BJ (cell line): ENCODE data around the gene KCNIP4. TPM values are rescaled to one million over a fixed set of nuclear protein-coding genes. Genes with fewer than 3 reads are reported as not detected.

Experiments used
- CTCF ChIA-PET: fragments of 350-600 bp; formaldehyde crosslinking; extraction: SDS; loops from one replicate; lab custom pipeline; 2021; ENCODE audit warnings: antibody characterized with exemption, inconsistent platforms; lab: Yijun Ruan, JAX
- POLR2A ChIA-PET: fragments of 300-600 bp; sonication (Branson Sonifier 250); formaldehyde crosslinking; extraction: SDS; loops from one replicate; lab custom pipeline; 2021; ENCODE audit warnings: antibody characterized with exemption; lab: Charles Lee
- DNase-seq: peaks from one replicate; pipeline ENCODE4 v3.0.0-alpha.2; 2011; ENCODE audit warnings: low read depth
- H3K27me3 ChIP-seq: 2 replicates; pipeline ENCODE4 v1.6.0; 2011; ENCODE audit warnings: low read length; ENCODE audit not compliant: control insufficient read depth, insufficient read depth
- H3K36me3 ChIP-seq: 2 replicates; pipeline ENCODE4 v1.5.1; 2011; ENCODE audit warnings: low read length; ENCODE audit not compliant: control insufficient read depth, insufficient read depth
- H3K4me3 ChIP-seq: 2 replicates; pipeline ENCODE4 v1.5.1; 2011; ENCODE audit warnings: low read depth, mild to moderate bottlenecking, control low read depth, low read length
- CTCF ChIP-seq: IDR thresholded peaks from 2 replicates; pipeline ENCODE4 v1.5.1; 2011; ENCODE audit warnings: low read depth, mild to moderate bottlenecking, control low read depth, inconsistent platforms, low read length, moderate library complexity; ENCODE audit not compliant: insufficient read depth
- polyA plus RNA-seq: library from polyadenylated mRNA; depleted of rRNA; stranded (reverse); fragments of >200 nt; gene quantifications from 2 replicates; pipeline ENCODE4 v1.2.3, GENCODE V29; 2011

The KCNIP4 gene
- polyA plus RNA-seq, 1 experiment: not detected

- H3K36me3 ChIP-seq: no peaks in the 10 kb centered on the region
- ChIA-PET CTCF (no interaction called here), POLR2A (no interaction called here)
- H3K27me3 ChIP-seq: no peaks in the 10 kb centered on the region
- DNase-seq: no peak
- H3K4me3 ChIP-seq: no peak overlapping the region
- TF ChIP-seq CTCF: no peak
Measured at GRCh38 chr4:21645776-21646175, 302.8 kb downstream of the KCNIP4 start.

DNA sequence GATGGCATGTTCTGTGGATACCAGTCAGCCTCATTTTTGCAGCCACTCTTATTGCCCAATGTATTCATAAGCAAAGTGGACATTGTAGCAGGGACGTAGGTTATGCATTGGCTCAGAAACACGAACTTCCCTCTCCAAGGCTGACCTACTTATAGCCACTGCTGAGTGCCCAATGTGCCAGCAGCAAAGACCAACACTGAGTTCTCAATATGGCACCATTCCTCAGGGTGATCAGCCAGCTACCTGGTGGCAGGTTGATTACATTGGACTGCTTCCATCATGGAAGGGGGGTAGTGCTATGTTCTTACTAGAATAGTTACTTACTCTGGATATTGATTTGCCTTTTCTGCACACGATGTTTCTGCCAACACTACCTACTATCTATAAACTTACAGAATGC lies 306.9 kb downstream of the KCNIP4 start:
- H3K4me3 ChIP-seq: no peak overlapping the region
- POLR2A ChIA-PET: no interaction called here
- no peak for DNase-seq
- CTCF ChIA-PET: no interaction called here
- no peaks in the 10 kb centered on the region for H3K36me3 ChIP-seq
- no peaks in the 10 kb centered on the region for H3K27me3 ChIP-seq
- TF ChIP-seq CTCF: no peak

GRCh38 chr4:21638171-21638725 lies 310.3 kb downstream of the KCNIP4 start:
- Histone ChIP-seq H3K27me3 (no peaks in the 10 kb centered on the region), H3K36me3 (no peaks in the 10 kb centered on the region), H3K4me3 (no peak overlapping the region)
- ChIA-PET POLR2A (no interaction called here), CTCF (interaction anchor here (1.3 kb wide), 1 partner anchor 13 kb away, joined by 3 read pairs; no protein-coding TSS in a partner anchor)
- no peak for TF ChIP-seq CTCF
- DNase-seq: no peak

DNA sequence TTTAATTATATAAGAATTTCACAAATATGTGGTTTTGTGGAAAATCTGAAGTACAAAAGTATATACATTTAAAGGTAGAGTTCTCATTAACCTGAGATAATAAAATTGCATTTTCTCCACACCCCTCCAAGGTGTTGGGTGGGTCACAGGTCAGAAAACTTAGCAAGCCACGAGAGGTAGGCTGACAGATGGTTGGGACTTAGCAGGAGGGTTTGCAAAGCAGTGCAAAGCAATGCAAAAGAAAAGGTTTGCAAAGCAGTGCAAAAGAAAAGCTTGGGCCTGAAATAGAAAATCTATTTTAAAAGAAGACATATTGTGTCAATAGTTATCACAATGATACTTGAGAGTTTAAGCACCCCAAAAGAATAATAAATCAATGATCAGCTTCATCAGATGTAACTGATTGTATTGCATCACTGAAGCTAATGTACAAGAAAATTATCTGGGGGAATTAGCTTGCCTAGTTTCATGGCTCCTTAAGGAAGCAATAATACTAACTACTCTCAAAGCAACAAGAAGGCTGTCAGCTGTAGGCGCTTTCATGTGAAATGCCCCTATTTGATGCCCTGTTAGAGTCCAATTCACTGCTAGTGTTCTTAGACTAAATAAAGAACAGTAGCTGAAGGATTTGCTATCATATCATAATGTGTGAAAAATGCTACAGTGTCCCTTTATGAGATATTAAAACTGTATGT lies 319.5 kb downstream of the KCNIP4 start:
- Histone ChIP-seq H3K4me3 (no peak overlapping the region), H3K36me3 (no peaks in the 10 kb centered on the region), H3K27me3 (no peaks in the 10 kb centered on the region)
- DNase-seq: no peak
- ChIA-PET POLR2A (no interaction called here), CTCF (interaction anchor here (0.6 kb wide), 1 partner anchor 37 kb away, joined by 3 read pairs; no protein-coding TSS in a partner anchor)
- TF ChIP-seq CTCF: no peak

DNA sequence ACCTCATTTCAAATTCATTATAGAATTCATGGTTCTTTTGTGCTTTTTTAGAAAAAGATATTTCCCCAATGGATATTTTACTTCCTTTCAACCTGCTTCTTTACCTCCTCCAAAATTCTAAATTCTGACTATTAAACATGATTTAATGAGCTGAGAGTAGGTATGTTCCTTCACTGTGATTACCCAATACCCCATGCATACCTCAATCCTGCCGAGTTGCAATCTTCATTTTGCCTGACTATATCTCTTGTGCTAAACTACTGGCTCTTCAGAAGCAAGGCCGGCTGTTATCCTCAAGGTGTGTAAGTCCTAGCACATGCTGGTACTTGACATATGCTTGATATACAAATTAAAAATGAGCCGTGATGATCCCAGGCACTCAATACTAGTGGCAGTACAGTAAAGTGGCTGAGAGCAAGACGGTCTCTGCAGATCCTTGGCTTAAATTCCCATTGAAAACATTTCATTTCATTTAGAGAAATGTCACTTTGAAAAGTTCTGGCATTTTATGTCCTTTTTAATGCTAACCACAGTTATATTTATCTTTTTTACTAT lies 320.4 kb downstream of the KCNIP4 start:
- no peak for TF ChIP-seq CTCF
- Histone ChIP-seq H3K36me3 (no peaks in the 10 kb centered on the region), H3K27me3 (no peaks in the 10 kb centered on the region), H3K4me3 (no peak overlapping the region)
- no peak for DNase-seq
- POLR2A ChIA-PET: no interaction called here
- CTCF ChIA-PET: interaction anchor here (0.7 kb wide), 1 partner anchor 139 kb away, joined by 4 read pairs; no protein-coding TSS in a partner anchor
